ENCODE measurements around the gene ONECUT1. TPM values are rescaled to one million over a fixed set of nuclear protein-coding genes. Genes with fewer than 3 reads are reported as not detected.

The ONECUT1 gene
- polyA plus RNA-seq, 1 donor = 0.23 TPM

DNA sequence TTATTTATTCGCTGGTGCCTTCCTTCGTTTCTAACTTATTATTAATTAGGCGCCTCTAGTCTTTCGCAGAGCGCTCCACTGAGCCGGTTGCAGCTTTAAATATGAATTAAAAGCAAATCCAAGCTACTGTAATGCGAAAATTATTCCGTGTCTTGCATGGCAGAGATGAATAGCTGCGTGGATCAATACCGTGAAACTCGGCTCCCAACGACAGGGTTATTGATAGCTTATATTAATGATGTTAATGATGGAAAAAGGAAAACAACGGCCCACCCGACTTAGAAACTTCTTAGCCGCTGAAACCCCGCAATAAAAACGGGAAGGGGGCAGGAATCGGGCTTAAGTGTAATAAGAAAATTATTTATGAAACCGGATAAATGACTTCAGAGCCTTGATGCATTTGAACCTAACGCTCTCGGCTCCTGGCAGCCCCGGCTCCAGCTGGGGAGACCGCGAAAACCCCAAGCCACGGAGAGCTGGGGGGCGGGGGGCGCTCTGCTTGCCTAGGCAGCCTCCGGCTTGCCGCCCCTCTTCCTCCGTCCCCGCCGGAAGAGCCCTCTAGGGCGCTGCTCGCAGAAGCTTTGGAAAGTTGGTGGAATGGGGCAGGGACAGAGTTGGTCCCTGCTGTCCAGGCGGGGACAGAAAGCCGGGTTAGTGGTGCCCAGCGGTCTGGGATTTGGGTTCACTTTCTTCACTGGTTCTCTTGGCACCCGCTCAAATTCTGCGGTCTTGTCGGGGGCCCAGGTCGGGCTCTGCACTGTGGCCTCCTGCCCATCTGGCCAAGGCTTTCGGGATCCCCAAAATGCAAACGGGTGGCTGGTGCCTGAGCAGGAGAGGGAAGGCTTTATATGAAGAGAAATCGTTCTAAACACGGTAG, 7.7 kb upstream of the ONECUT1 start:
- DNase-seq = no peak

DNA sequence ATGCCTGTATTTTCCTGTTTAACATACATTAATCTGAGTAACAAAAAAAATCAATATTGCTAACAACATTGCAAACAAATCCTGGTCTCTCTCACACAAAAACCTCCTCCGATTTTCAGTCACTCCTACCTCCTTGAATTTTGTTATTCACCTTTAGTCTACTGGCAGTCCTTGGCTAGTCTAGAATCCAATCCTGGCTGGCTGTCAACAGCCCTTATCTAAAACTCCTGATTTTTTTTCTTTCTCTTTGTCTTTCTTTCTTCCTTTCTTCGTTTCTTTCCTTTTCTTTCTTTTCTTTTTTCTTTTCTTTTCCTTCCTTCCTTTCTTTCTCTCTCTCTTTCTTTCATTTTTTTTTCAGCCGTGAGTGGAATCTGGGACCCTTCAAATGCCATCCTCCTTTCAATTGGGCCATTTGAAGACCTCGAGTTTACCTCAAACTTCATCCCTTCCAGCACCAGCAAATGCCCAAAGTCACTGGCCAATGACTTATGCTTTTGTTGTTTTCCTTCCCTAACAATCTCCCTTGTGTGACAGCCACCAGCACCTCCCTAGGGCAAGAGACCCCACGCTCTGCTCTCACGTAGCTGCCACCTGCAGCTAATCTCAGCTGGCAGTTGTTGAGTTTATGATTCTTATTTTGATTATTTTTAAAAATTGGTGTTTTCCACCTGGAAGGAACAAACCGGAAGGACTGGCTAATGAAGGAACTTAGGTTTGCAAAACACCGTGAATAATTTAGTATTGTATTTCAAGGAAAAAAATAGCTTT, 6.8 kb upstream of the ONECUT1 start:
- no peak for DNase-seq

DNA sequence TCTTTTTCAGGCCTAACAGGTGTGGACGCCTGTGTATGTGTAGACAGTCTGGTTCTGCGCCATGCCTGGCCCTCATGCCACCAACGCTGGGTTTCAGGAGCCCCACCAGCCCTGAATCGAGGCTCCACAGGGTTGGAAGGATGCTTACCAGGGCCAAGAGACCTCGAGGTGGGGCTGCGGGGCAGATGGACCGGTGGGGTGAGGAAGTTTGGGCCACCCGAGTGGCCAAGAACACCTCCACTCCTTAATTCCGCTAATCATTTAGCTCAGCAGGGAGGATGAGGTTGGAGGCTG, 6.0 kb upstream of the ONECUT1 start:
- DNase-seq = no peak

DNA sequence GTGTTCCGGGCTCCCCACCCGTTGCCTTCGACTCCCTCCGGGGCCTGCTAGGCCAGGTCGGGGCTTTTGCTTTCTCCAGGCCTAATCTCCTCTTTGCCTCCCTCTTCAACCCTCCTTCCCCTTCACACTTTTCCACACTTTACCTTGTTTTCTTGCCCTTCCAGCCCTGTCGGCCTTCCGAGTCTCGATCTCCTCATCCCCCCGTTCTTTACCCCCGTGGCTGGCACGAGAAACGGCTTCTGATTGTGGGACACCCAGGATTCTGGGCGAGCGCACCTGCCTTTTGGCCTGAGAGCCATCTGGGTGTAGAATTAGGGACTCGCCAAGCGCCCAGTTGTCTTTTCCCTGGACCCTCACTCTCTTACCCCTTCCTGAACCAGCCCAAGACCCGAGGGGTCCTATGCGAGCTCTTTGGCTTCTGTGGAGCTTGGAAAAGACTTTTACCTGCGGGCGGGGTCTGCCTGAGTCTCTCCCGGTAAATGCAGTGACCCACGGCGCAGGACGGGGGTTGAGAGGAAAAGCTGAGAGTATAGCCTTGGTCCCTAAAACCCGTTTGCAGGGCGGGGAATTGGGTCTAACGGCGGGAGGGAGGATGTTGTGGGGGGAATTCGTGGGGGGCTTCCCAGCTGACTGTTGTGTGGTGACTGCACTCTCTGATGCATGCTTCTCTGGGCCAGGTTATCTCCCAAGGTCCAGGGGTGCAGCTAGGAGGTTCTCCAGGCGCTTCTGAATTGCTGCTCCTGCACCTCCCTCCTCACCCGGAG, 5.5 kb upstream of the ONECUT1 start:
- DNase-seq = no peak

DNA sequence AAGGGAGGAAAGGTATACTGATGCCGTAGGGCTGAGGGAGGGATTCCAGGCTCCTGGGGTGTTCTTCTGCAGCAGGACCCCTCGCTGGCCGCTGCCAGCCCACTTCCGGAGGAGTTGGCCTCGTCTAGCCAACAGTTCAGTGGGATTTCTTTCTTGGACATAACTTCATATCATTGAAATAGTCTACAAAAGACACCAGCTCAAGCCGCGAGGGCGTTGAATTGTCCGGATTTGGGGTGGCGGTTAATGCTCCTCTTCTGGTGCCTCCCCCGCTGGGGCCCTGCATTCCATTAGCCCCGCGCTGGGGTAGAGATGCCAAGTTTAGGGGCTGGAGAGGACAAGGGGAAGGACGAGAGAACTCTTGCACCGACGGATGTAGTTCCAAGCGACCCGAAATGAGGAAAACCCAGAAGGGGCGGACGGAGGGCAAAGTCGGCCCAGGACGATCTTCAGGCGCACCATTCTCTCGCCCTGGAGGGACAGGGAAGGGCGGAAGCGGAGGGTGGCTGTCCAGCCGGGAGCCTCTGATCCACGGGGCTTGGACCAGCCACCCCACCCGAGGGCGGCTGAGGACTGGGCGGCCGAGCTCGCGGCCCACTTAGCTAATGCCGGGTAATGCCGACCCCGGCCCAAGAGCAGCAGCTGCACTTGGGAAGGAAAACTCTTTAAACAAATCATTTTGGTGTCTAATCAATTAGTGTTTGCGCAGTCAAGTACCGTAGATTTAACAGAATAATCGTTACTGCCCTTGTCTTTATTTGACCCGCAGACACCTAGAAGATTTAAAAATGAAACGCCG, 4.7 kb upstream of the ONECUT1 start:
- DNase-seq = no peak

DNA sequence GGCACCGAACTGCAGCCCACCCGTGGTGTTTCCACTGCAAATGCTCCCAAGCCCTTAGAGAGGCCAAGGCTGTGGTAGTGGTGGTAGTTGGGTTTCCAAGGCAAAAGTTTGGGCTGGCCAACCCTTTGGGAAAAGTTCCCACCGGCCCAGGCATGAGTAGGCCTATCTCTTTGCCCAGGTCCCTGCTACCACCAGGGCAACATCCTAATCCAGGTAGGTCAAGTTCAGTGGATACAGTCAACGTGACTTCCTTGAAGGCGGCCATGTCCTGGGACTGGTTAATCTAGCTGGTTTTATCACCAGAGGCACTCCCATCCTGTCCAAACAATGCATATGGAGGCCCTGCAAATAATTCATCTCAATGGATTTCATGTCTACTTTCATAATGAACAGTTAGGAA, 1.6 kb upstream of the ONECUT1 start:
- no peak for DNase-seq

DNA sequence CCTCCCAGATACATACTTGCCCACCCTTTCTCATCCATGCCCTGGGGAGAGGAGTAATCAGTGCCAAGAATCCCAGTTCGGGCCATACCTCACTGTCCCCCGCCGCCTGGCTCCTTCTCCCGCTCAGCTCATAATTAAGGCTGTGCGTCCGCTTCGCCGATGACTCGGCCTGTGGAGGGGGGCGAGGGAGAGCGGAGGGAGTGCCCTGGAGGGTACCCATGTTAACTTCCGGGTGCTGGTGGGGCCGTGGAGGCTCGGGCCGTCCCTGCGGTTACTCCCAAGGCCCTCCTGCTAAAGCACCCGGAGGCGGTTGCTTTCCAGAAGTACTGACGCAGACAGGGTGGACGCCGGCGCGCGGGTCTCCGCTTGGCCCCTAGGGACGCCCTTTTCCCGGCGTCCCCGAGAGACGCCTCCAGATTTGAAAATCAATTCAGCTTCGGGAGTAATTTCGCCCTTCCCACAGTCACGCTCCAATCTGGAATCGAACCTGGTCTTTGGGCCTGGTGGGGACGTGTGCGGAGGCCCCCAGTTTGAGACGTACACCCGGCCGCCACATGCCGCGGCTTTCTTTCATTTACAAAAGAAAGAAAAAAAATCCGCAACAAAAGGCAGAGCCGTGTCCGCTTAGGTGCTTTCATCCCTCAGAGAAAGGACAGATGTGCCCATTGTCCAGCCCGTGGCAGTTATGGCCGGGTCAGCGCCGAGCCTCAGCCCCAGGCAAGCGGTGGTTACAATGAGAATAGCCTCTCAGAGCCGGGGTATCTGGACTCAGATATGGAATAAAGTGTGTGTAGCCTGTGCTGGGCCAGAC, 1.0 kb upstream of the ONECUT1 start:
- DNase-seq = no peak

DNA sequence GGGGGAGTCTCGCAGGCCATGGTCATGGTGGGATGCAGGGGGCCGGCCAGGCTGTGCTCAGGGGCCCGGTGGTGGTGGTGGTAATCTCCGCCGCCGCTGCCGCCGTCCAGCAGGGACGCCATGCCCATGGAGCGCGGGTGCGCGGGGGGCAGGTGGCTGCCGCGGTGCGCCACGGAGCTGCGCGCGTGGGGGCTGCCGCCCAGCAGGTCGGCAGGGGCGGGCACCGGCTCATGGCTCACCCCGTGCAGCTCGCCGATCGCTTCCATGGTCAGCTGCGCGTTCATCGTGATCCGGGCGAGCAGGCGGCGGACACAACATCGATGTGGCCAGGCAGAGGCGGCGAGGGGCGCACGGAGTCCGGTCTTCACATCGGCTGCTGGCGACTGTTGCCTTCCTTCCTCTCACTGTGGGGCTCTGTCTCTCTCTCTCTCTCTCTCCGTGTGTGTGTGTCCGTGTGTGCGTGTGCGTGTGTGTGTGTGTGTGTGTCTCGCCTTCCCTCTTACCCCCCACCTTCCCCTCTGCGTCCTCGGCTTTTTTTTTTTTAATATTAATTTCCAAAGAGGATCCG, 451 bp downstream of the ONECUT1 start:
- DNase-seq = no peak

DNA sequence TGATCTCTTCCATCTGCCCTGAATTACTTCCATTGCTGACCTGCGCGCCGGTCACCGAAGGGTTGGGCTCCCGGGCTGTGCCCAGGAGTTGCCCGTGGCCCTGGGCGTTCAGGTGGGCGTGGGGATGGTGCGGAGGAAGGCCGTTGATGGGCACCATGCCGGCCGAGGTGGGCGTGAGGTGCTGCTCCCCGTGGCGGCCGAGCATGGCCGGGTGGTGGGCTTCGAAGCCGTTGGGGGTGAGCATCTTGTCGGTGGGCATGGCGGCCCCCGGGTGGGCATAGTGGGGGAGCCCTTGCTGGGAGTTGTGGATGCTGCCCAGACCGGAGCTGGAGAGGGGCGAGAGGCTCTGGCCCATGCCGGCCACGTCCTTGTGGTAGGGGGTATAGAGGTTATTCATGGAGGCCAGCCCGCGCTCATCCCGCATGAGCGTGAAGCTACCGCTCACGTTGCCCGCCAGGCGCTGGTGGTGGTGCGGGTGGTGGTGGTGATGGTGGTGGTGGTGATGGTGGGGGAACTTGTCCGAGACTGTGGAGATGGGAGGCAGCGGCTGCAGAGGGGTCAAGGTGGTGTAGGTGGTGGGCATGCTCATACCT, 1.0 kb downstream of the ONECUT1 start:
- no peak for DNase-seq

DNA sequence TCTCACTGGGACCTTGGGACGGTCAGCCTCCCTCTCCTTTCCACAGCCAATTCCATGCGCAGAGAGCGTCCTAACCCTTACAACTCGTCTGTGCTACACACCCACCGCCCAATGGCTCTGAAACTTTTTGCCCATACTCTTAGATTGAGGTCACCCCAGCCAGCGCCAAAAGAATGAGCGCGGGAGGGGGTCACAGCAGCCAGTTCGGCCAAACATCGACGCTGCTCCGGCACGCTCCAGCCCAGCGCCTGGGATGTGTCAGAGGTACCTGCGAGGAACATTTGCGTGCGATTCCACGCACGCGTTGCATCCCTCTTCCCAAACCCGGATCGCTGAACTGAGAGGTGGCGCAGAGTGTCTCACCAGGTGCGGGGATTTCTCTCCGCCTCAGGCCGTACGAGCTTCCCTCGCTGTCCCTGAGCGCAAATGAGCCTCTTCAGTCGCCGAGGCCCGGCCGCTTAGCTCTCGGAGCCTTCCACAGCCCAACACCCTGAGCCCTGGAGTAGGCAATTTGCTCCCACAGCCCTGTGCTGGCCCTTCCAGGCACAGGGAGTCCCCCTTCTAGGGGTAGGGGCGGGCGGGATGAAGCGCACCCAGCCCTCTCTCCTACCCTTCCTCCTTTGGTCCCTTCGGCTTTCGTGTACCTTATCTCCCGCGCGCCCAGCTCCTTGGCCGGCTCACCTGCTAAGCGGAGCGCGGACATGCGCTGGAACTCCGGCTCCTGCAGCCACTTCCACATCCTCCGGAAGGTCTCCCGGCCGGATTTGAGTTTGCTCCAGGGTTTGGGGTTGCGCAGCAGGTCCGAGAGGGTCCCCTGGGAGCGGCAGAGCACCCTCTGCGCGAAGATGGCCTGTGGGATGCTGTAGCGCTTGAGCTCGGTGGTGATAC, 1.8 kb downstream of the ONECUT1 start:
- DNase-seq = no peak

DNA sequence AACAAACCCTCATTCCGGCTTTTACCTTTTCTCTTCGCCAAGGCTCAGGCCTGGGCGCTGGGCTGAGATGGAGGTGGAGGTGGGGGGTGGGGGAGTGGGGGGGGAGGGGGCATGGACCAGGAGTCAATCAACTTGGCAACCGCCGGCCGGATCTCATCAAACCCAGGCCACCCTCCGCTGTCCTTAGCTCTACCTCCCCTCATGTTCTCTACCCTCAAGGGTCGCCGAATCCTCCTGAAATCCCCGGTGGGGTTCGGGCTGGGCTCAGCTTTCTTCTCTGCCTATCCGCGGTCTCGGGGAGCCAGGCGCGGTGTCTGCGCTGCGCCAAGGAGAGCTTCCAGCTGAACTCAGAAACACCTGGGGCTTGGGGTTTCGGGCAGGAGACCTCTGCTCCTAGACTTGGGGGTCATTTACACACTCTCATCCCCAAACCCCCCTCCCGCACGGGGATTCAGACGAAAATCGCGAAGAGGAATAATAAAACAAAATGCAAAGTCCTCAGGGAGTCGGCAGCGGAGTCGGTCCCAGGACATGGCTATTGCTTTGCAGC, 2.5 kb downstream of the ONECUT1 start:
- DNase-seq = no peak

DNA sequence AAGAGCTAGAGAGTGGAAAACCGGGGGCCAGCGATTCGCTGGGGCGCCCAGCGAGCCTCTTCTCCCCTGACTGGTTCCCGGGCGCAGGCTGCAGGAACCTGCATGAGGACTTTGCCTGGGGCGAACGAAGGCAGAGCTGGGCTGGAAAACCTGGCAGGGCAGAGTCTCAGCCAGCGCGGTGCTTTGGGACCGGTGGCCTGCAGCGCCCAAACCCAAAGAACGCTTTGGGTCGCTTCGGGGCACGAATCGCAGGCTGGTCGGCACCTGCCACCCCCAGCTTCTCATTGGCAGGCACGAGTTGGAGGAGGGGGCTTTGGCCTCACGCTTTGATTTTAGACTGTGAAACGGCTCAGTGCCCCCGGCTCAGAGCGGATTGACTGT, 3.0 kb downstream of the ONECUT1 start:
- DNase-seq = no peak

DNA sequence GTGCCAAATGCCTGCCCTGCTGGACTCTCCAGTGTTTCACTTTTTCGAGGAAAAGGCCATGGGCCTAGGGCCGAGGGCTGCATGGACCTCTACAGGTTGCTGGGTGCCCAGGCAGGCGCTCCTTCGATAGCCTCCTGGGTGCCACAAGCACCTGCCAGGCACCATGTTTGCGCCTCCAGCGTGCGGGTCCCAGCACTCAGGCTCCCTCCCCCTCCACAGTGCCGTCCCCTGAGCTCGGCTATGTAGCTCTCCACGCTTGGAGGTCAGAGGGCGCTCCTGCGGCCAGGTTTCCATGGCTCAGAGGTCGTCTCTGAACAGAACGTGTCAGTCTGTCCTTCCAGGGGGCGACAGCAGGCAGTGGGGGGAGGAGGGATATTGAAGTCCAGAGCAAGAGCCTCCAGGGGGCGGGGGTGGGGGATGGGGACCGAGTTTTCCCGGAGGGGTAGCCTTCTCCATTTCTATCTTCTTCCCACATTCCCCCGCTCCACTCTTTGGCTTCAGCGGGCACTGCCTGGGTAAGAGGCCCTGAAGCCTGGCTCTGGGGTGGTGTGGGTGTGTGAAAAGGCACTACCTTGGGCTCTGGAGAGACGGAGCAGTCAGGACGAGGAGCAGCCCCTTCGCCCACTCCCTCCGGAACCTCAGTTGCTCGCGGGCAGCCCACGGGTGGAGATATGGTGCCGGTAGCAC, 3.6 kb downstream of the ONECUT1 start:
- no peak for DNase-seq

DNA sequence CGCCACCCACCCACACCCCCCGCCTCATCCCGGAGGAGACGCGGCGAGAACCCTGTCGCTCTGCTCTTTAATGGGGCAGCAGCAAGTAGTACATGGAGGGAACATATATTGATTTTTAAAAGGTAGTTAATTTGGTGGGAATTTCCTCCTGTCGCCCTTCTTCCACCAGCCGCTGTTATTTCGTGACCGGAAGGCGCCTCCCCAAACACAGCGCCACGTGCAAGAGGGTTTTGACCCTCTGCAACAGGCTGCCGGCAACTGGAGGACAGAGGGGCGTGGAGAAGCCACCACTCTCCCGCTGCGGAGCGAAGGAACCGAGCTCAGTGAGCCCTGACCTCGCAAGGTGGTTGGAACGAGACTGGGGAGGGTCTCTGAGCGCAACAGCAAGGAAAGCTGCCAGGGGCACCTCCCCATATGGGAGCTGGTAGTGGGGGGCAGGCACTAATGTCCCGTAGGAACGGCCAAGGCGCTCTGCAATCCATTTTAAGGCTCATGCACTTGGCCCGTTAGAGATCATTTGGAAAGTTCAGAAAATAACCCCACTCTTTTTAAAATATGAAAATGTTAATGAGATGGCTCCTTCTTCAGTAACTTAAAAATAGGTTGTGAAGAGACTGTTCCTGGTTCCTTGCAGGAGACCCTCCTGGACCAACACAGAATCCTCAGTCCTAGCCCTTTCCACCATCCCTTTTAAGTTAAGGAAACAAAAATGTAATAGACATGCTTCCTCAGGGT, 4.3 kb downstream of the ONECUT1 start:
- DNase-seq = no peak

DNA sequence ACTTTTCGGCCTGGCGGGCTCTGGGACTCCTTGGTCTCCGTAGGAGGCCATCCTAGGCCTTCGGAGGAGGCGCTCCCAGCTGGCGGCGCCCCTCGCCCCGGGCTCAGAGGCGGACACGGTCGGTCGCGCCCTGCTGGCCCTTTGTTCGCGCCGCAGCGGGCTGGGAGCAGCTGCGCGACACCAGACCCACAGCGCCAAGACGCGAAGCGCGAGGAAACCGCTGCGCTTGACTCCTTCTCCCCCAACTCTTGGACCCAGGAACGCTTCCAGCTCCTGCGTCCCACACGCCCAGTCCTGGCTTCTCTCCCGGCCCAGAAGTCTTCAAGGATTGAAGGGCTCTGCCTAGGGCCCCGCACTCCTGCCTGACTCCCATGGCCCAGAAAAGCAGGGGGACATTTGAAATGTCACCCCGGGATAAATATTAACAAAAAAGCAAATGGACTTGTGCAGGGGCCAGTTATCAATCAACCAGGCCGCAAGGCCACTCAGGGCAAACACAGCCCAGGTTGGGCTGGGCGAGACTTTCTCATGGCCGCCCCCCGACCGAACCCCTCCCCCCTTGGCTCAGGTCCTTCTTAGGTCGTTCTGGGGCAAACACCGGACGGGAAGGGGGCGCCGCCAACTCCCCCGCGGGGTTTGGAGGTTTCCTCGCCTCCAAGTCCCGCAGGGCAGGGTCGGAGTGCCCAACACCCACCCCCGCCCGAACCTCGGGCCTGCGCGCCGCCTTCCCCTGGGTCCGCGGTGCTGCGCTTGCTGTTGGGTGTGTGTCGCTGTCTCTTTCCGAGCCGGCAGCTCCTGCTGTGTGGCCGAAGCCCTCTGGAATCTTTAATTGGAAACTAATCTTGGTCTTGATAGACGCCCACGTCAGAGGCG, 5.1 kb downstream of the ONECUT1 start:
- no peak for DNase-seq

DNA sequence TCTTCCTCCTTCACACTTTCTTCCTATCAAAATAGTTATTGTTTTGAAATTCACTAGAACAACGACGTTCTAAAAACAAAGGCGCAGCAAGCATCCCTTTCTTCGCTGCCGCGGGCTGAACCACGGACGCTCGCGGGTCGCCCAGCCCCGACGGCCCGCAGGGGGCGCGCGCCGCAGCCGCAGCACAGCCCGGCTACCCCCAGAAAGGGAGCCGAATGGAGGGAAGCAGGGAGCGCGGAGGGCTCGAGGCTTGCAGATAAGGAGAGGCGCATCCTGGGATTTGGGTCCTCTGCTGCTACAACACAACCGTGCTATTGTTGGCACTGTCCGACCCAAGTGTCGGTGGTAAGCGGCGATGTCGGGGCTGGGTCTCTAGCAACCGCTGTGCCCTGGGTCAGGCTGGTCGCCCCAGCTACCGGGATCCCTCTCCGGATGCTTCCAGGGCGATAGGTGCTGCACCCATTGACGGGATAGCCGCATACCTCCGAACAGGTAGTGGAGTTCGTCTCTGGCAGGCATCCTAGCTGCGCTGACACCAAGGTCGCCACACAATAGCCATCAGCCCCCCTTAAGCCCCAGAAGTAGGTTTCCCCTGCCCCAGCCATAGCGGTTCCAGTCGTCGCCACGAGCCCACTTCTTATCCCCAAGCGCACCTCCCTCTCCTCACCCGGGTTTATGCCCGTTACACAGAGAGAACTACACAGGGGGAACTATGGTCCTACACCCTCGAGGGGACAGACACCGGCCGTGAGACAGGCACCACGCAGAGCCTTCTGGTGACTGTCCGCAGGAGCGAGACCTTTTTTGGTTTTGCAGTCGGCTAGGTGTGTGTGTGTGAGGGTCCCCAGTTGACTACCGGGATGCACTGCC, 6.0 kb downstream of the ONECUT1 start:
- DNase-seq = no peak

Measured in left kidney (tissue), 2 donors.